MM.1S (cell line): ENCODE data around the gene BBOX1.

ENCODE experiments used
- DNase-seq: peaks from one replicate; pipeline ENCODE4 v3.0.0-alpha.2; 2015
- H2AFZ ChIP-seq: fragments of 300-600 bp; sonication (generic); 2 replicates; pipeline ENCODE4 v1.6.0; 2016; ENCODE audit warnings: antibody characterized with exemption, low read length
- H3F3A ChIP-seq: fragments of 300-600 bp; sonication (generic); 2 replicates; pipeline ENCODE4 v1.6.1; 2016; ENCODE audit warnings: mild to moderate bottlenecking, antibody characterized with exemption, low read length, moderate library complexity, mixed read lengths; ENCODE audit not compliant: insufficient read depth
- H3K27ac ChIP-seq: fragments of 300-600 bp; sonication (generic); 2 replicates; pipeline ENCODE4 v1.5.1; 2016; ENCODE audit warnings: mild to moderate bottlenecking, low read length
- H3K27me3 ChIP-seq: fragments of 300-600 bp; sonication (generic); replicated peaks from 2 replicates; pipeline ENCODE4 v1.6.0; 2016; ENCODE audit warnings: low read length; ENCODE audit not compliant: insufficient read depth
- H3K36me3 ChIP-seq: fragments of 300-600 bp; sonication (generic); replicated peaks from 2 replicates; pipeline ENCODE4 v1.6.1; 2016; ENCODE audit warnings: mild to moderate bottlenecking, low read length, mixed read lengths; ENCODE audit not compliant: insufficient read depth
- H3K4me1 ChIP-seq: fragments of 300-600 bp; sonication (generic); 2 replicates; pipeline ENCODE4 v1.6.1; 2016; ENCODE audit warnings: low read length, mixed read lengths
- H3K4me2 ChIP-seq: fragments of 300-600 bp; sonication (generic); 2 replicates; pipeline ENCODE4 v1.6.0; 2016; ENCODE audit warnings: low read depth, low read length
- H3K4me3 ChIP-seq: fragments of 300-600 bp; sonication (generic); 2 replicates; pipeline ENCODE4 v1.5.1; 2016; ENCODE audit warnings: low read length, mixed read lengths
- H3K79me2 ChIP-seq: fragments of 300-600 bp; sonication (generic); 2 replicates; pipeline ENCODE4 v1.6.1; 2016; ENCODE audit warnings: mixed run types, low read length, mixed read lengths
- H3K9ac ChIP-seq: fragments of 300-600 bp; sonication (generic); 2 replicates; pipeline ENCODE4 v1.6.1; 2016; ENCODE audit warnings: low read length, mixed read lengths
- H3K9me2 ChIP-seq: fragments of 300-600 bp; sonication (generic); replicated peaks from 2 replicates; pipeline ENCODE4 v1.6.1; 2016; ENCODE audit warnings: mild to moderate bottlenecking, low read length, mixed read lengths; ENCODE audit not compliant: insufficient read depth
- H3K9me3 ChIP-seq: fragments of 300-600 bp; sonication (generic); replicated peaks from 2 replicates; pipeline ENCODE4 v1.6.1; 2016; ENCODE audit warnings: mild to moderate bottlenecking, low read length, mixed read lengths; ENCODE audit not compliant: insufficient read depth
- H4K20me1 ChIP-seq: fragments of 300-600 bp; sonication (generic); 2 replicates; pipeline ENCODE4 v1.6.1; 2016; ENCODE audit warnings: mild to moderate bottlenecking, low read length, moderate library complexity, mixed read lengths; ENCODE audit not compliant: insufficient read depth
- CTCF ChIP-seq: fragments of 300-600 bp; sonication (generic); IDR thresholded peaks from 2 replicates; pipeline ENCODE4 v1.5.1; 2016; ENCODE audit warnings: antibody characterized with exemption, low read length, mixed read lengths
- EZH2 ChIP-seq: fragments of 300-600 bp; sonication (generic); optimal IDR thresholded peaks from 2 replicates; pipeline ENCODE3; 2017; ENCODE audit warnings: low read depth, mild to moderate bottlenecking, antibody characterized with exemption, low read length, mixed read lengths
- EZH2phosphoT487 ChIP-seq: fragments of 300-600 bp; sonication (generic); IDR thresholded peaks from 2 replicates; pipeline ENCODE4 v1.6.1; 2018; ENCODE audit warnings: antibody characterized with exemption, low read length

The BBOX1 gene

GRCh38 chr11:27148506-27148905, 107.9 kb downstream of the BBOX1 start:
- H3K9me3 ChIP-seq, result no peaks in the 10 kb centered on the region
- H3K36me3 ChIP-seq, result no peaks in the 10 kb centered on the region
- DNase-seq, result no peak
- no peaks in the 10 kb centered on the region for H3K27me3 ChIP-seq
- H3K4me1 ChIP-seq, result no peaks in the 10 kb centered on the region
- H3K79me2 ChIP-seq, result no peaks in the 10 kb centered on the region
- H3K4me3 ChIP-seq, result no peak overlapping the region
- no peaks in the 10 kb centered on the region for H3F3A ChIP-seq
- H2AFZ ChIP-seq, result no peak overlapping the region
- H3K9ac ChIP-seq, result no peak overlapping the region
- no peak overlapping the region for H3K4me2 ChIP-seq
- H3K27ac ChIP-seq, result no peak overlapping the region
- TF ChIP-seq EZH2, result no peak
- TF ChIP-seq EZH2phosphoT487, result no peak
- no peak for TF ChIP-seq CTCF
- no peaks in the 10 kb centered on the region for H4K20me1 ChIP-seq
- H3K9me2 ChIP-seq, result no peaks in the 10 kb centered on the region

GRCh38 chr11:27150098-27150497, 109.5 kb downstream of the BBOX1 start:
- Histone ChIP-seq H3F3A (no peaks in the 10 kb centered on the region), H3K4me2 (no peak overlapping the region), H3K9me3 (no peaks in the 10 kb centered on the region), H3K9me2 (no peaks in the 10 kb centered on the region), H3K27me3 (no peaks in the 10 kb centered on the region), H3K79me2 (no peaks in the 10 kb centered on the region), H3K9ac (no peak overlapping the region), H4K20me1 (no peaks in the 10 kb centered on the region), H3K4me3 (no peak overlapping the region), H3K27ac (no peak overlapping the region), H3K36me3 (no peaks in the 10 kb centered on the region), H3K4me1 (no peaks in the 10 kb centered on the region), H2AFZ (no peak overlapping the region)
- TF ChIP-seq CTCF (no peak), EZH2 (no peak), EZH2phosphoT487 (no peak)
- no peak for DNase-seq

GRCh38 chr11:27153136-27153535, 112.5 kb downstream of the BBOX1 start:
- Histone ChIP-seq H3K79me2 (no peaks in the 10 kb centered on the region), H3K4me1 (no peaks in the 10 kb centered on the region), H3K36me3 (no peaks in the 10 kb centered on the region), H3K27me3 (no peaks in the 10 kb centered on the region), H3K9ac (no peak overlapping the region), H3K4me2 (no peak overlapping the region), H3K9me3 (no peaks in the 10 kb centered on the region), H3K27ac (no peak overlapping the region), H4K20me1 (no peaks in the 10 kb centered on the region), H3K9me2 (no peaks in the 10 kb centered on the region), H3K4me3 (no peak overlapping the region), H3F3A (no peaks in the 10 kb centered on the region), H2AFZ (no peak overlapping the region)
- DNase-seq, result no peak
- TF ChIP-seq EZH2phosphoT487 (no peak), EZH2 (no peak), CTCF (no peak)
